H4 (cell line): ENCODE data around the gene RGPD5. TPM values are rescaled to one million over a fixed set of nuclear protein-coding genes. Genes with fewer than 3 reads are reported as not detected.
"Not testable (repeated sequence)": the region's sequence is repeated elsewhere in the genome, so short reads cannot be mapped to it uniquely, and the experiment has no call there.

Experiments used
- DNase-seq: peaks from one replicate; pipeline ENCODE4 v3.0.0-alpha.2; 2015; ENCODE audit warnings: low spot score
- total RNA-seq: library from RNA; depleted of rRNA; stranded (reverse); fragments of >200 nt; shearing (Covaris generic); gene quantifications from 2 replicates; pipeline ENCODE4 v1.2.3, GENCODE V29; 2014; rRNA removed

The RGPD5 gene
- total RNA-seq, 1 experiment from 2014 or later: 3.7 TPM

DNA sequence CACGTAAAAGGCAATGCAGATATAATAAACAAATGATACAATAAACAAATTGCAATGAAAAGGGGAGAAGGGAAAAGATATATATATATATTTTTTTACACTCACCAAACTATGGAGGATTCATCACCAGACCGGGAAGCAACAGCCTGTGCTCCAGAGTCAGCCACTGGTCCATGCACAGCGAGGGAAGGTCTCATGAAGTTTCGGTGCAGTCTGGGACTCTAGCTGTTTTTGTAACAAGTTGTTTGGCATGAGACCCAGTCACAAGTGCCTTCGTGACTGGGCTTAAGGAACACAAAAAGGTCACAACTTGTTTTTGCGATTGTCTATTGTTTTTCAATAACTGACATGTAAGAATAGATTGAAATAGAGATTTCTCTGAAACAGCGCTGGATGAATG lies 99.6 kb downstream of the RGPD5 start:
- DNase-seq: not testable (repeated sequence)

DNA sequence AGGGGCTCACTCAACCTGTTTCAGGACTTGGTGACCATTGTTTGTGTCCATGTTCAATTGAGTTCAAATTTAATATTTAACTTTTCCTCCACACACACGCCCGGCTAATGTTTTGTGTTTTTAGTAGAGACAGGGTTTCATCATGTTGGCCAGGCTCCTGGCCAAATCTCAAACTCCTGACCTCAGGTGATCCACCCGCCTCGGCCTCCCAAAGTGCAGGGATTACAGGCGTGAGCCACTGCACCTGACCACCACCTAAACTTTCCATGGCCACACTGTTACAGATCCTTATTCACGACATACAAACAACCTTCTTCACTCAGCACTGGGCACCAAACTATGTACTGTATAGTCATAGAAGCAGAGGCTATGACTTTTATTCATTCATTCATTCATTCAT lies 100.0 kb downstream of the RGPD5 start:
- not testable (repeated sequence) for DNase-seq

DNA sequence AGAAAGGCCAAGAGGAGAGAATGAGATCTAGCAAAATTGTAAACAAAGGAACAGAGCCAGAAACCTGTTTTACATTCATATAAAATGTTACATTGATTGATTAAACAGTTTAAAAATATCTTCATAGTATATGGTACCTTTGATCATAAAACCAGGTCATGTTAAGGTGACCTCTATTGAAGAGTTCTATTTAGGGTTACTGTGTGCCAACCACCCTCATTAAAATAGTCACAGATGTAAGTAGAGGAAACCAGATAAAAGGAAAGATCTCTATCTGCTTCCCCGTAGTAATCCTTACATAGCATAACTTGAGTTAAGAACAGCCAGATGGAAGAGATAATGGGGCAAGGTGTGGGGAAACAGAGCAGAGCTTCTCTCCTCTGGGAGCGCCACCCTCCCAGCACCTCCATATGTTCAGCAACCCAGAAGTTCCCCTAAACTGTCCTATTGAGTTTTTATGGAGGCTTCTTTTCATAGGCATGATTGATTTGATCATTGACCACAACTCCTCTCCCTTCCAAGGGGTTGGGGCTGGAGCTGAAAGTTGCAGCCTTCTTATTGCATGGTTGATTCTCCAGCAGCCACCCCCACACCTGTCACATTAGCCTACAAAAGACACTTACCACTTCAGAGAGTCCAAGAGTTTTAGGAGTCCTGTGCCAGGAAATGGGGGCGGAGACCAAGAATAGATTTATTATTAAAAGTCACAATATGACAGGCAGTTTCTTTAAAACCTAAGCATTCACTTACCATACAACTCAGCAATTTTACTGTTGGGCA lies 101.2 kb downstream of the RGPD5 start:
- DNase-seq: not testable (repeated sequence)

DNA sequence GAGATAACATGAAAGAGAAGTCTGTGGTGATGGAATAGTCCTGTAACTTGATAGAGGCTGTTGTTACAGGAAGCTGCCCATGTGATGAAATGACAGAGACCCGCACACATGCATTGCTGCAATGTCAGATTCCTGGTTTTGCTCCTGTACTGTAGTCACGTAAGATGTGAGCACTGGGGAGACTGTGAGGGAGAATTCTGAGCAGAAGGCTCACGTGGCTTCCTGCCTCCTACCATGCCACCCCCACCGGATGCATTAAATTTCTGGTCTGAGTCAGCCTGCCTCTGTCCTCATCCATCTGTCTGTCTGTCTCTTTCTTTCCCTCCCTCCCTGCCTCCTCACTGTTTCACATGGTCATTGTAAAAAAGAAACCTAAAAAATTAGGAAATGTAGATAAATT lies 102.1 kb downstream of the RGPD5 start:
- DNase-seq: not testable (repeated sequence)

DNA sequence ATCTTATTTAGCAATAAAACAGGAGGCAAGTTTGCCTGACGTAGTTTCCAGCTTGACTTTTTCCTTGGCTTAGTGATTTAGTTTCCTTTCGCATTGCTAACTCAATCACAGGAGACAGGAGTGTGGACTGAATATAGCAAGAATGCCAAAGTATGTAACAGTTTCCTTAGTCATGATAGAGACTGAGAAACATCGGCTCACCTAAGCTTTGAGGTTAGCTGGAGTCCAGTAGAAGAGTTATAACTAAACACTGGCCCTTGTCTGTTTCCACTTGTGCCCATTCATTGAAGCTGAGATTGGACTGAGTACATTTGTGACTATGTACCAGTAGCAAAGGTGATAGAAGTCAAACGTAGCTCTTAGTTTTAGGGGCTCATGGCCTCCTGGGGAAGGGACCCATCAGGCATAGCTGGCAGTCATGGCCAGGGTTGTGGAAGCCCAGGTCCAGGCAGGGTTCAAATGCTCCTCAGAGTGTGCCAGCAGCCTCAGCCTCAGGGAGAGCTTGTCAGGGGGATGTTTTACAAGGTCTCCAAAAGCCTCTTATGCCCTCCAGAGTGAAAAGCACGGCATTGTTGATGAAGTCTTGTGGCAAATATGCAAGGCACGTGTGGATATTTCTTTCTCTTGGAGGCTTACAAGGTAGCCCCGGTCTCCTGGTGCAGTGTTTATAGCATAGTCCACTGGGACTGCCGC lies 103.8 kb downstream of the RGPD5 start:
- not testable (repeated sequence) for DNase-seq

DNA sequence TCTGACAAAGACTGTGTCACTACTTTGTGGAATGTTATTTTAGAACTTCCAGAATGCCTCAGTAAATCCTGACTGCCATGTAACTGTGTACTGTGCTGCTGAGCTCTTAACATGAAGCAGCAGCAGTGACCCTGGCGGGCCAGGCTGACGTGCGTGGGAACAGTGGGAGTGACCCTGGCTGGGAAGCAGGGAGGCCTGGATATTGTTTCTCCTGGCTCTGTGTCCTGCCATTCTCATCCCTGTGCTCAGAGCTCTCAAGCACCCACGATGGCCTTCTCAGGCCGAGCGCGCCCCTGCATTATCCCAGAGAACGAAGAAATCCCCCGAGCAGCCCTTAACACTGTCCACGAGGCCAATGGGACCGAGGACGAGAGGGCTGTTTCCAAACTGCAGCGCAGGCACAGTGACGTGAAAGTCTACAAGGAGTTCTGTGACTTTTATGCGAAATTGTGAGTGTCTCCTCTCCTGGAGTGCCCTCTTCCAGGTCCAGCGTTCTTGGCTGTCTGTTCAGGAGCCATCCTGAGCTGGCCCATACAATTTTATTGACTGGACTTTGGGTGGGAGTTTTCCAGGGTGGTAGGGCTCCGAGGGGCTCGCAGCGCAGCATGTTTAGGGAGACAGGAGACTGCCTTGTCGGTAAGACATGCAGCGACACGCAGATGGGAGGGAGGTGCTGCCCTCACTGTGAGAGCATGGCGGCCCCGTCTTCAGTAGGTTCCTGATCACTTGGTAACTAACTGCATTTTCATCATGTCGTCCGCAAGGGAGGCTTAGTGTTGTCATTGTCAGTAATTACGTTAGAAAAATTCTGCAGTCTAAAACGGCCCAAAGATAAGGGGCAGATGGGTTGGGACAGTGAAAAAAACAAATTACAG lies 104.6 kb downstream of the RGPD5 start, which contains the start of gene LIMS3:
Gene LIMS3, plus strand, starts transcription at position 227 of the 875 bp plus-strand sequence. Its CDS starts 41 bp downstream, at position 268.
- not testable (repeated sequence) for DNase-seq

DNA sequence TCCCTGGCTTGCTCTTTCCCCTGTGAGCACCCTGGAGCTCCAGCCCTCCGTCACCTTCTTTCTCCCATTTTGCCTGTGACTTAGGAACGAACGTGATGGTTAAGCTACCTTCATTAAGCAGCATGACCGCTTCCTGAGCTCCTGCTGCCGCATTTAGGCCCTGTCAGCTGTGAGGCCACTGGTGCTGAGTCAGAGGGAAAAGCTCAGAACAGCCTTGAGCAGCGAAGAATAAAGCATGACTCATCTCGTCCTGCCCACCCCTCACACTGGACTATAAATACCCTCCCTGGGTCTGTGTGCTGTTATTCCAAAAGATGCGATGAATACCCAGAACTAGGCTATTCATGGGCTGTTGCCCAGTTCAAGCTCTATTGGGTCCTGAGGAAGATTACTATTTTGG lies 111.7 kb downstream of the RGPD5 start:
- DNase-seq: not testable (repeated sequence)

Other genes with a start within 250 kb of the RGPD5 start
- gene SEPTIN10, start 180.3 kb upstream of the RGPD5 start, total RNA-seq: 34.1 and 44.4 TPM in 2 replicates
- 2.7 and 4.0 TPM in 2 replicates for gene SOWAHC, start 179.9 kb upstream of the RGPD5 start, total RNA-seq
- gene LIMS3, start 104.4 kb downstream of the RGPD5 start, total RNA-seq: not detected in 2 replicates